Endothelial cell of hepatic sinusoid (primary cell): Measurements from ENCODE around the gene PTPRM.
"Not testable (repeated sequence)": the region's sequence is repeated elsewhere in the genome, so short reads cannot be mapped to it uniquely, and the experiment has no call there.

Experiments
- in situ Hi-C: cut with HindIII; loops from 2 replicates; pipeline ENCODE4 v1.10.0; 2017; ENCODE audit warnings: low sequenced_read_pairs

The PTPRM gene

DNA sequence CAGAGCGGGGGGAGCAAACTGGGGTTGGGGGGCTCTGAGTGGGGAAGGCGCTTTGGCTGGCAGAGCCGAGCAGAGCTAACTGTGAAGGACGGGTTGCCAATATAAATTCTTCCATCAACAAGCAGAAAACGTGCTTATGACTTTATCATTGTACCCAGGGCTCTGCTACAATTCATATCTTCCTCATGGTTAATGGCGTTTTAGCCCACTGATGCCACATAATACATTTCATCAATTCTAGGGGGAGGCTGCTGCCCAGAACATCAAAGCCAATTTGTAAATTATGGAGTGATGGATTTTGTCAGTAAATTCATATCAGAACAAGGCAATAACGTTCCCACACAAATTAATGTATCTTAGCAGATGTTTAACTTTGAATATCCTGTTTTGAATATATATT, 866.7 kb downstream of the PTPRM start:
- in situ Hi-C loops: no loop called here

DNA sequence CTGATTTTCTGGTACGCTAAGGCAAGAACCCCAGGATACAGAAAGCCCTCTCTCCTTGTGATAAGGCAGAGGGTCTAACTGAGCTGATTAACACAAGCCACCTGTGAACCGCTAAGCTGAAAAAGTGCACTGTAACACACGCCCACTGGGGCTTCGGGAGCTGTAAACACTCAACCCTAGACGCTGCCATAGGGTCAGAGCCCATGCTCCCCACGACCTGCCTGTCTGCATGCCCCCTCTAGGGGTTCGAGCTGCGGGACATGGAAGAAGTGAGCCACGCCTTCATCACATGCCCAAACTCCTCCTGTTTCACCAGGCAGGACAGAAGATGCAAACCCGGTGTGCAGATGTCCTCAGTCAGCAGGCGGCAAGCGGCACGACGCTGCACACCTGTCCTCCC, 868.3 kb downstream of the PTPRM start:
- in situ Hi-C loops: no loop called here

DNA sequence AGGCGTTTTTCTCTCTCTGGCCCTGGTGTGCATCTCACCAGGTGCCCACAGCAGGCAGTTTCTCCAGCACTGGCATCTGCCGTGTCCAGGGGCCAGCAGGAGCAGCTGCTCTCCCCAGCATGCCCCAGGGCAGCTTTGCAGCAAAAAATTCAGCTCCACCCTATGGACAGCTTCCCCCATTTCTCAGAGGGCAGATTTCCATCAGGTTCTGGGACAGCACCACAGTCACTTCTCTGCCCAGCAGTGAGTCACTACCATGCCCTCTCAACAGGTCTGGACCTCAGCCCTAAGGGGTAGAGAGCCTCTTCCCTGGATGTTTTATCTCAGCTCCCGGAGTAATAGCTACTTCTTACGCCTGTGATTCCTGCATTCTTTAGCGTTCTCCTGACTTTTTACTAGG, 871.9 kb downstream of the PTPRM start:
- in situ Hi-C loops: no loop called here

DNA sequence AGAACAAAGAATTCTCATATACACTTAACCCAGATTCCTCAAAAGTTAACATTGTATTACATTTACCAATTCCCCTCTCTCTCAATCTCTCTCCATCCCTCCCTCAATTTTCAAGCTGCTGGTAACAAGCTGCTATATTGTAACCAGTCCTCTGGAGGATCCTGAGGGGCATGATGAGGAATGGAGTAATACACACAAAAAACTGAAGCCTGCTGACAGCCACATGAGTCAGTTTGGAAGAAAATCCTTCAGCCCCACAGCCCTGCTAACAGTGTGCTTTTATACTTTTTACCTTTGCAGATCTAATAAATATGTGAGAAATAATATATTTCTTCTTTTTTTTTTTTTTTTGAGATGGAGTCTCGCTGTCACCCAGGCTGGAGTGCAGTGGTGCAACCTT, 876.4 kb downstream of the PTPRM start:
- in situ Hi-C loops: no loop called here

DNA sequence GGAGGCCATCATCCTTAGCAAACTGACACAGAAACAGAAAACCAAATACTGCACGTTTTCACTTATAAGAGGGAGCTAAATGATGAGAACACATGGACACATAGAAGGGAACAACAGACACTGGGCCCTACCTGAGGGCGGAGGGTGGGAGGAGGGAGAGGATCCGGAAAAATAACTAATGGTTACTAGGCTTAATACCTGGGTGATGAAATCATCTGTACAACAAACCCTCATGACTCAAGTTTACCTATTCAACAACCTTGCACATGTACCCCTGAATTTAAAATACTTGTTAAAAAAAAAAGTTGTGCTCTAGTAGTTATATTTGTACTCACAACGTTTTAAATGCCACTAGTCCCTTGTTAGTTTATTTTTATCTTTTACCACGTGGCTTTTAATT, 879.8 kb downstream of the PTPRM start:
- in situ Hi-C loops: not testable (repeated sequence)

DNA sequence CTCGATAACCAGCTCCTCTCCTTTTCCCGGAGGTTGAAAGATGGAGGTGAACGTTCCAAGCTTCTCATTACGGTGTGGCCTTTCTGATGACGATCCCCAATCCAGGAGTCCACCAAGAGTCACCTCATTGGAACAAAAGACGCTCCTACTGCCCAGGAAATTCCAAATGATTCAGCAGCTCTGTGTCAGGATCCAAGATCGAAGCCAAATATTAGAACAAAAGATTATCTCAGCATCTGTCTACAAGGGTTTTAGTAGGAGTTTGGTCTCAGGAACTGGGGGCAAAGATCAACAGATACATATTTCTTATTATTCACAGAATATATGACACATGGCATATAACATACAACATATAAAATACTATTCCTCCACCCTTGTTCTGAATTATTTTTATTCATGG, 881.0 kb downstream of the PTPRM start:
- in situ Hi-C loops: no loop called here

DNA sequence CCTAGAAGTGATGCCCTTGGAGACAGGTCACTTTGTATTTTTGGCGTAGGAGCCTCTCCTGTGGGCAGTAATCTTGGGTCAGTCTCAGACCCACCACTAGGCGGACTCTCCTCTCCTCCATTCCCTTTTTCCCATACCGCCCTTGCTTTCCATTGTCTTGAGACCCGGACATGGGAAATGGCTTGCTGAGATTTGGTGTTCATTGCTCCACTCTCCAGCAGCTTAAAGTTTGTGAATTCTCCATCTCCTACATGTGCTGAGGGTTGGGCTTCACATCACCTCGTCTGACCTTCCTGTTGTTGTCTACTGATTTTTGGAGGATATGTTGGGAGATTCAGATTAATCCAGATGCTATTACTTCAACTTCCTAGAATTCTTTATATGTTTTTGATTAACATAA, 882.9 kb downstream of the PTPRM start:
- in situ Hi-C loops: no loop called here

DNA sequence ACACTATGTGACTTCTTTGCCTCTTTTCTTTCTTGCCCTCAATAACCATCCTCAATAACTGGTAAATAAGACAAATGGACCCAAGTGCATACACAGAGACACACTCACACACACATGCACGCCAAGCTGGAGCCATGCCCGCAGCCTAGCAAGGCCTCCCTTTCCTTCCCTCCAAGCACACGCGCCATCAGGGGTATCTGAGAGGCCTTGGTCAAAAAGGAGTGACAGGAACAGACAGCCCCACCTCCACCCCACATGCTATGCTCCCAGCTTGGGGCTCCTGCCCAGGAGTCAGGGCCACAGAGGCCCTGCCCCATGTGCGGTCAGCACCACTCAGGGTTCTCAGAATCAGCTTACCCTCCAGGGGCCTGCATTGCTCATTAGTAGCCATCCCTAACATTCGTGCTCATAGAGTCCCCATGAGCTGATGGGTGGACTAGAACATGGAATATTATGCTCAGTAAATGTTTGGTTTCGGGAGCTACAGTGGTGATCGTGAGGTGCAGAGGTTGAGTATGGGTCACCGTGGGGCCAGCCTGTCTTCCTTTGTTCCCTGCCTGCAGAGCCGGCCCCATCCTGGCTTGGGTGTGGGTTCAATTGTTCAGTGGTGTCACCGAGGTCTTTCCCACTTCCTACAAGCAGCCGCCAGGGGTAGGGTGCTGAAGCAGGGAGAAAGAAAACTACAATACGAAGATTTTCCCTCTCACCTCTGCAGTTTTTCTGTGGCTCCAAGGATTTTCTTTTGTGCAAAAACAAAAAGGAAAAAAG, 884.0 kb downstream of the PTPRM start:
- in situ Hi-C loops: no loop called here

DNA sequence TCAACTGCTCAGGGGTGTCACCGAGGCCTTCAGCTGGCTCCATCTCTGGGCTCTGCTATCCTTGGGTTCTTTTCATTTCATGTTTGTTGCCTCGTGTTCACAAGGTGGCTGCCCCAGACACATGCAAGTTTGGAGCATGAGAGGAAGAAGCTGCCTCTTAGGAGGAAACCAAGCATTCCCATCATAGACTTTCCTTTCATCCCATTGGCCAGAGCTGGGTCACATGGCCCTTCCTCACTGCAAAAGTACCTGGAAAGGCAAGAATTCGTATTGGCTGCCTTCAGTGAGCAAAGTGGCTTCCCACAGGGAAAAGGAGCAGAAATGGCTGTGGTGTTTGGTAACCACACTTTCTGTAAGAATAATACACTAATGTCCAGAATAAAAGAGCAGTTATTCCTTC, 886.4 kb downstream of the PTPRM start:
- in situ Hi-C loops: no loop called here

DNA sequence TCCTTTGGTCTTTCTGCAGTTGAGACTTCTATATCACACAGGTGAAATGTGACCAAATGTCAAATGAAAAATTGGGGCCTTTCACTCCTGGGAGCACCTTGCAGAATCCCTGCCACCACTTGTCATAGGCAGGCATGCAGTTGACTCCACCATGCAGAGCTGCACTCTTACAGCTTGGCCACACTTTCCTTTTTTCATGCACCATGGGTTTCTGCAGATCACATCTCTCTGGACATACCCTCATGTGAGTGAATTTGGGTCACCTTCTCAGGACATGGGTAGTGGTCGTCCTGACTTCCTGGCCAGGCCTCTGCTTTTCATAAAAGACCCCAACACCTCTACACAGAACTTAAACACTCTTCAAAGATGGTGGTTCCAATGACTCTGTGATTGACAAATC, 887.0 kb downstream of the PTPRM start:
- in situ Hi-C loops: no loop called here

DNA sequence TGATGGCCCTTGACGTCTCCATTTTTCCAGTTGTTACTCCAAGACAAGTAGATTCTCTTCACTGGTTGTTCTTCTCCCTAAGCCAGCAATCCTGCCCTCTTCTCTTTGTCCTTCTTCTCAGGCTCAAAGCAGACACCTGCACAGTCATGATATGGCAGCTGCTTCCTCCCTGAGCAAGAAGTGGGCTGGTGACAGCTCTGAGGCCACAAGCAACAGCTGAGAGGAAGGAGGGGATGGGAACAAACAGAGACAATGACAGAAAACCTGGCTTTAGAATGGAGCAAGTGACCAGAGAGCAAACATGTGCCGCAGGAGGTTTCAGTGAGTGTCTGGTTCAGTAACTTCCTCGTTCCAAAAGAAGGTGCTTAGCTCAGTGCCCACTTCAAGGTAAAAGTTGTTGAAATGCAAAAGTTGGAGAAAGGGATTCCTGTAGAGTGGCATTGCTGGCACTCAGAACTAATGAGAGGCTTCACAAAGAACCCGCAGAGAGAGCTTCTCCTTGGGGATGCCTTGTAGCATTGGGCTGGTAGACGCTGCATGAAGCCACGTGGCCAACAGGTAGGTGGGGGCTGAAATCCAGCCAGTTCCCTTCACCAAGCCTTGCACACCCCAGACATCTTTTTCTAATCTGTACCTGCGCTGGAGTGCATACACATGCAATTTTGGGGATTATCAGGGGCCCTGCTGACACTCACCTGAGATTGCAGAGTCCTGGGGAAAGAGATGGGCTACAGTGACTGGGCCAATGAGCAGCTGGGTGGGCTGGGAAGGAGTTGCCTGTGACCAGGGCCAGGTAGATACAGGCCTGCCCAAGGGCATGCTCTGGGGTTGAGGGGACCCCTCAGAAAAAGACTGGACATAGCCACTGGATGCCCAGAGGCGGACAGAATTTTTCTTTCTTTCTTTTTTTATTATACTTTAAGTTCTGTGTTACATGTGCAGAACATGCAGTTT, 888.8 kb downstream of the PTPRM start:
- in situ Hi-C loops: no loop called here
